HL-60 (cell line): ENCODE measurements around the gene STARD10.
"Not testable (repeated sequence)": the region's sequence is repeated elsewhere in the genome, so short reads cannot be mapped to it uniquely, and the experiment has no call there.

Experiments
- DNase-seq, 2 experiments: peaks; one replicate each; pipeline ENCODE4 v3.0.0-alpha.2; 2010 to 2020; ENCODE audit warnings: low read depth in 1 of 2, low spot score in 1 of 2
- H3K27ac ChIP-seq: fragments of 250-450 bp; sonication (Bioruptor Pico); replicated peaks from 2 replicates; pipeline ENCODE4 v1.5.1; 2020; ENCODE audit warnings: mild to moderate bottlenecking, moderate library complexity
- H3K27me3 ChIP-seq: fragments of 250-450 bp; sonication (Bioruptor Pico); 2 replicates; pipeline ENCODE4 v1.5.1; 2021; ENCODE audit warnings: mild to moderate bottlenecking, moderate library complexity; ENCODE audit not compliant: insufficient read depth, poor library complexity, severe bottlenecking
- H3K4me3 ChIP-seq: replicated peaks from 2 replicates; pipeline ENCODE4 v1.5.1; 2011; ENCODE audit warnings: mild to moderate bottlenecking, control low read depth, low read length; ENCODE audit not compliant: insufficient read depth
- GABPA ChIP-seq: IDR thresholded peaks from 2 replicates; pipeline ENCODE4 v1.6.1; 2012; ENCODE audit warnings: low read depth
- POLR2AphosphoS5 ChIP-seq: IDR thresholded peaks from 2 replicates; pipeline ENCODE4 v1.6.1; 2012; ENCODE audit warnings: low read depth
- SPI1 ChIP-seq: IDR thresholded peaks from 2 replicates; pipeline ENCODE4 v1.6.1; 2012; ENCODE audit warnings: low read depth, mild to moderate bottlenecking, borderline replicate concordance
- TF ChIP-seq, protein P1 (sequence below): IDR thresholded peaks from one replicate; pipeline ENCODE4 v1.5.1; 2011; ENCODE audit warnings: low read length, control low read depth, inconsistent platforms; ENCODE audit not compliant: insufficient read depth
- TF ChIP-seq, protein P2 (sequence below): IDR thresholded peaks from 2 replicates; pipeline ENCODE4 v1.6.1; 2012; ENCODE audit warnings: low read depth; ENCODE audit not compliant: insufficient replicate concordance

Gene STARD10

DNA sequence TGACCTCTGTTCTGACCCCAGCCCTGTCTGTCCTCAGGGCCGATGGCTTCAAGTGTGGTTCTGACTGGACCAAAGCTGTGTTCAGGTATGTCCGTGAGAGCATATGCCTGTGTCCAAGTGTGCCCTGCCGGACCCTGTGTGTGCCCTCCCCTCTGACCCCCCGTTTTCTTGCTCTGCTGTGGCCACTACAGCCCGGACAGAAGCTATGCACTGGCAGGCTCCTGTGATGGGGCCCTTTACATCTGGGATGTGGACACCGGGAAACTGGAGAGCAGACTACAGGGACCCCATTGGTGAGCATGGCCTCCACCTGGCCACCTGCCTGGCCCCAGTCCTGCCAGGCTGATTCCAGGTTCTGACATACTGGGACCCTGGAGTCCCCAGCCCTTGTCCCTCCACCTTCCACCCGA, 34.9 kb upstream of the STARD10 start:
- DNase-seq = no peak
- TF ChIP-seq SPI1 = no peak
- TF ChIP-seq, protein P1, sequence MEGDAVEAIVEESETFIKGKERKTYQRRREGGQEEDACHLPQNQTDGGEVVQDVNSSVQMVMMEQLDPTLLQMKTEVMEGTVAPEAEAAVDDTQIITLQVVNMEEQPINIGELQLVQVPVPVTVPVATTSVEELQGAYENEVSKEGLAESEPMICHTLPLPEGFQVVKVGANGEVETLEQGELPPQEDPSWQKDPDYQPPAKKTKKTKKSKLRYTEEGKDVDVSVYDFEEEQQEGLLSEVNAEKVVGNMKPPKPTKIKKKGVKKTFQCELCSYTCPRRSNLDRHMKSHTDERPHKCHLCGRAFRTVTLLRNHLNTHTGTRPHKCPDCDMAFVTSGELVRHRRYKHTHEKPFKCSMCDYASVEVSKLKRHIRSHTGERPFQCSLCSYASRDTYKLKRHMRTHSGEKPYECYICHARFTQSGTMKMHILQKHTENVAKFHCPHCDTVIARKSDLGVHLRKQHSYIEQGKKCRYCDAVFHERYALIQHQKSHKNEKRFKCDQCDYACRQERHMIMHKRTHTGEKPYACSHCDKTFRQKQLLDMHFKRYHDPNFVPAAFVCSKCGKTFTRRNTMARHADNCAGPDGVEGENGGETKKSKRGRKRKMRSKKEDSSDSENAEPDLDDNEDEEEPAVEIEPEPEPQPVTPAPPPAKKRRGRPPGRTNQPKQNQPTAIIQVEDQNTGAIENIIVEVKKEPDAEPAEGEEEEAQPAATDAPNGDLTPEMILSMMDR = no peak
- no peak for TF ChIP-seq POLR2AphosphoS5
- TF ChIP-seq, protein P2, sequence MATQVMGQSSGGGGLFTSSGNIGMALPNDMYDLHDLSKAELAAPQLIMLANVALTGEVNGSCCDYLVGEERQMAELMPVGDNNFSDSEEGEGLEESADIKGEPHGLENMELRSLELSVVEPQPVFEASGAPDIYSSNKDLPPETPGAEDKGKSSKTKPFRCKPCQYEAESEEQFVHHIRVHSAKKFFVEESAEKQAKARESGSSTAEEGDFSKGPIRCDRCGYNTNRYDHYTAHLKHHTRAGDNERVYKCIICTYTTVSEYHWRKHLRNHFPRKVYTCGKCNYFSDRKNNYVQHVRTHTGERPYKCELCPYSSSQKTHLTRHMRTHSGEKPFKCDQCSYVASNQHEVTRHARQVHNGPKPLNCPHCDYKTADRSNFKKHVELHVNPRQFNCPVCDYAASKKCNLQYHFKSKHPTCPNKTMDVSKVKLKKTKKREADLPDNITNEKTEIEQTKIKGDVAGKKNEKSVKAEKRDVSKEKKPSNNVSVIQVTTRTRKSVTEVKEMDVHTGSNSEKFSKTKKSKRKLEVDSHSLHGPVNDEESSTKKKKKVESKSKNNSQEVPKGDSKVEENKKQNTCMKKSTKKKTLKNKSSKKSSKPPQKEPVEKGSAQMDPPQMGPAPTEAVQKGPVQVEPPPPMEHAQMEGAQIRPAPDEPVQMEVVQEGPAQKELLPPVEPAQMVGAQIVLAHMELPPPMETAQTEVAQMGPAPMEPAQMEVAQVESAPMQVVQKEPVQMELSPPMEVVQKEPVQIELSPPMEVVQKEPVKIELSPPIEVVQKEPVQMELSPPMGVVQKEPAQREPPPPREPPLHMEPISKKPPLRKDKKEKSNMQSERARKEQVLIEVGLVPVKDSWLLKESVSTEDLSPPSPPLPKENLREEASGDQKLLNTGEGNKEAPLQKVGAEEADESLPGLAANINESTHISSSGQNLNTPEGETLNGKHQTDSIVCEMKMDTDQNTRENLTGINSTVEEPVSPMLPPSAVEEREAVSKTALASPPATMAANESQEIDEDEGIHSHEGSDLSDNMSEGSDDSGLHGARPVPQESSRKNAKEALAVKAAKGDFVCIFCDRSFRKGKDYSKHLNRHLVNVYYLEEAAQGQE = no peak
- TF ChIP-seq GABPA = no peak
- Histone ChIP-seq H3K27me3 (no peaks in the 10 kb centered on the region), H3K27ac (no peak overlapping the region), H3K4me3 (no peak overlapping the region)

DNA sequence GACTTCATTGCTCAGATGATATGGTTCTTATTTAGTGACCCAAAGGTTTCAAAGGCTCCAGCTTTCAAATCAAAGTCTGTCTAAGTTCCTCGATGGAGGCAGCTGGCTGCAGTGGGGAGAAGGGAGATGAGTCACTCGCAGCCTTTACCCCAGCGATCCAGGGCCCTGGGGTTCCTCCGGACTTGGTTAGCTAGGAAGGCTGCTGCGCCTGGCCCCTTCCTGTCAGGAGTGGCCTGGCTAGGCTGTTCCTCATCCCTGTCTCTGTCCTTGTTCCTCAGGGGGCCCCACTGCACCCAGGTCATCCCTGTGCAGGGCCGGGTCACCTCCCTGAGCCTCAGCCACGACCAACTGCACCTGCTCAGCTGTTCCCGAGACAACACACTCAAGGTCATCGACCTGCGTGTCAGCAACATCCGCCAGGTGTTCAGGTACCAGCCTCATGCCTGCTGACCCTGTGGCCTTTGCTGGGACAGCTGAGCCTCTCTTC, 34.3 kb upstream of the STARD10 start:
- no peak overlapping the region for H3K4me3 ChIP-seq
- DNase-seq = no peak
- H3K27ac ChIP-seq = no peak overlapping the region
- TF ChIP-seq SPI1 = no peak
- TF ChIP-seq, protein P1 = no peak
- TF ChIP-seq, protein P2 = no peak
- TF ChIP-seq POLR2AphosphoS5 = no peak
- TF ChIP-seq GABPA = no peak
- no peaks in the 10 kb centered on the region for H3K27me3 ChIP-seq

DNA sequence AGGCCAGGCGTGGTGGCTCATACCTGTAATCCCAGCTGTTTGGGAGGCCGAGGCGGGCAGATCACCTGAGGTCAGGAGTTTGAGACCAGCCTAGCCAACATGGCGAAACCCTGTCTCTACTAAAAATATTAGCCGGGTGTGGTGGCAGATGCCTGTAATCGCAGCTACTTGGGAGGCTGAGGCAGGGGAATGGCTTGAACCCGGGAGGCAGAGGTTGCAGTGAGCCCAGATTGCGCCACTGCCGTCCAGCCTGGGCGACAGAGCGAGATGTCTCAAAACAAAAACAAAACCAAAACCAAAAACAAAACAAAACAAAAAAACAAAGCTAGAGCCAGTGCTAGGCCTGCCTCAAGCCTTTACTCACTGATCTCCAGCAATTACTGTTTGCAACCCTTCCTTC, 33.8 kb upstream of the STARD10 start:
- DNase-seq, H3K27ac ChIP-seq, H3K4me3 ChIP-seq, H3K27me3 ChIP-seq: not testable (repeated sequence)

DNA sequence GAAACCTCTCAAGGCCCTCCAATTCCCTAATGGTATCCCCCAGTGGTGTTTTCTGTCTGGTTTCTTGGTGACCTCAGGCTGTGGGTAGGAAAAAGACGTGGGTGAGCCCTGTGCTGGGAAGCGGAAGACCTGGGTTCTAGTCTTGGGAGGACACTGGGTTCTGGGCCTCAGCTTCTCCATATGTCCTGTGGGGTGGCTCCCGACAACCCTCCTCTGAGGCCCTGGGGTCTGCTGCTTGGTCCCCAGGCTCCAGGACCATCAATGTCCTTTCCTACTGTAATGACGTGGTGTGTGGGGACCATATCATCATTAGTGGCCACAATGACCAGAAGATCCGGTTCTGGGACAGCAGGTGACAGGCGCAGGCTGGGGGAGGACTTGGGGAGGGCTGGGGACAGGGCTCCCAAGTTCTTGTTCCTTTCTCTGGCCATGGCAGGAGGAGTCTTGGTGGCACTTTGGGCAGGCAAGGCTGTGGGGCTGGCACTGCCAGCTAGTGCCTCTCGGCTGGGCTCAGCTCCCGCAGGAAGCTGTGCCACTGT, 33.2 kb upstream of the STARD10 start:
- no peak for TF ChIP-seq POLR2AphosphoS5
- no peak for TF ChIP-seq SPI1
- TF ChIP-seq GABPA = no peak
- TF ChIP-seq, protein P1 = no peak
- TF ChIP-seq, protein P2 = no peak
- Histone ChIP-seq H3K4me3 (no peak overlapping the region), H3K27me3 (no peaks in the 10 kb centered on the region), H3K27ac (no peak overlapping the region)
- DNase-seq = no peak
